Measurements from ENCODE around the gene CD63. TPM values are rescaled to one million over a fixed set of nuclear protein-coding genes. Genes with fewer than 3 reads are reported as not detected.

The CD63 gene
- total and polyA plus RNA-seq, 2 of the 13 experiments (the other 11 are each of a cell fraction or from before 2014, with no cell fraction given) = 234 to 277 TPM

DNA sequence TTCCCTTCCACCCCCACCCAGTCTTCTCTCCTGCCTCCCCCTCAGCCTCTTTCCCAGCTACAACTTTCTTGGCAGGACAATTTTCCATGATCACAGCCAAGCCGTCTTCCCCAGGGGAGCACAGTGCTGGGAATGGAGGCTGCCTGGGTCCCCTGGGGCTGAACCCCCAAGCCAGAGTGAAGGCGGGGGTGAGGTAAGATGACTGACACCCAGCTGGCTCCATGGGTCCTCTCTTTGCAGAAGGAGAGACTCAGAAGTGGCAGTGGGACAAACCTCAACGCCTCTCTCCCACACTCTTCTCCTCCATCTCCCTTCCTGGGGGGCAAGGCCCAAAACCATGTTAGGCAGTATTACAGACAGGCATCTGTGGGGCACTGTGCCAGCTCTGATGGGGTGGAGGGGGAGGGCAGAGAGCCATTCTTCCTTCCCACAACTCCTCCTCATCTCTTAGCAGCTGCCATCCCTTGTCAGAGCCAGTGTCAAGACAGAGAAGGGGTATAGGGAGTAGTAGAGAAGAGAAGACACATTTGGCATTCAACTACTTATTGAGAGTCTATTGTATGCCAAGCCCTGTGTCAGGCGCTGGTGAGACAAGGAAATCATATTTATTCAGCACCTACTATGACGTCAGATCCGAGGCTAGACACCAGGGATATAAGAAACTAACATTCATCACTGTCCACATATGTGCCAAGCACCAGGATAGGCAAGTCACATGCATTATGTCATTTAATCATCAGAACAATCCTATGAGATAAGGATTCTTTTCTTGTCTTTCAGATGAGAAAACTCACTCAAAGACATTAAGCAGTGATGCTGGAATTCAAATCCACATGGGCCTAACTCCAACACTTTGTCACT, 24.7 kb downstream of the CD63 start:
- intact Hi-C loops (cut with micrococcal nuclease; ENCODE audit: unreplicated experiment) = no loop called here
- H3K27ac ChIP-seq (ENCODE audit: extremely low read length, insufficient read depth, low read length) = no peak overlapping the region
- H3K27me3 ChIP-seq (ENCODE audit: control insufficient read depth in 1 of 2, insufficient read depth in 2 of 2, low read length in 2 of 2) = peaks cover 6 to 47% of the 10 kb centered on the region in 2 experiments; a peak in 4 of 5 replicates
- no TSS peak for BruUV-seq (replicated peaks)
- H3K36me3 ChIP-seq (replicated peaks in 1 of 2; ENCODE audit: control insufficient read depth in 1 of 2, insufficient read depth in 2 of 2, low read length in 2 of 2) = no peaks in the 10 kb centered on the region
- CTCF ChIA-PET (ENCODE audit: low intra/inter-chr PET ratio, low total read pairs) = no interaction called here
- no peak overlapping the region for H3K4me3 ChIP-seq (replicated peaks in 1 of 3; ENCODE audit: insufficient read depth in 1 of 3, low read depth in 2 of 3, low read length in 3 of 3)
- DNase-seq (ENCODE audit: low spot score) (no peak), FAIRE-seq (no peak), ATAC-seq (no peak)
- POLR2A ChIA-PET = interaction anchor here (1.0 to 3.4 kb wide), 3 partner anchors 11 to 23 kb away, joined by 3 to 14 read pairs (median 4); partner anchors contain the start of gene BLOC1S1
- TF ChIP-seq RBFOX2 (IDR thresholded peaks at IDR 0.05; ENCODE audit: low read depth, low read length) (no peak), PHF5A (CRISPR knock-in tag; IDR thresholded peaks at IDR 0.05; ENCODE audit: low read depth, unreplicated experiment) (no peak), CREB1 (IDR thresholded peaks at IDR 0.05) (peak; percentile 86), CREB1 (CRISPR knock-in tag; IDR thresholded peaks at IDR 0.05) (no peak), ZC3H4 (CRISPR knock-in tag; IDR thresholded peaks at IDR 0.05; ENCODE audit: borderline replicate concordance) (no peak), REXO4 (CRISPR knock-in tag; IDR thresholded peaks at IDR 0.05; ENCODE audit: borderline replicate concordance) (no peak), ATF7 (IDR thresholded peaks at IDR 0.05) (peak; percentile 62), ATF7 (CRISPR knock-in tag; IDR thresholded peaks at IDR 0.05) (no peak), ZNF138 (CRISPR knock-in tag; IDR thresholded peaks at IDR 0.05; ENCODE audit: low read depth) (no peak)
- TF ChIP-seq, protein P1, sequence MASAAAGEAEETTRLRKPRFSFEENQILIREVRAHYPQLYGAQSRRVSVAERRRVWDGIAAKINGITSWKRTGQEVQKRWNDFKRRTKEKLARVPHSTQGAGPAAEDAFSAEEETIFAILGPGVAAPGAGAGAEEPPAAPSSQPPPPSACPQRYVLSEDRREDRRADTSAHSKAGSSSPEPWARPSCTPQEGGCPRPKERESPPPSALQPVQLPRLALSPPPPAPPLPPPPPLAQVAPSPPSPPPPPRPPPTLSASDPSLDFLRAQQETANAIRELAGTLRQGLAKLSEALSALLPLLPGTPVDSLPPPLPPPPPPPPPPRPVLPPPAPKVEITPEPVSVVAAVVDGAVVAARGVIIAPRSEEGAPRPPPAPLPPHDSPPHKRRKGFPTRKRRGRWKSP (CRISPR knock-in tag; IDR thresholded peaks at IDR 0.05) = no peak
- H3K4me2 ChIP-seq (ENCODE audit: low read depth, low read length) = no peak overlapping the region
- WGBS (ENCODE audit: low lambda C conversion rate) = 51% methylated on average over 6 of the region's 6 CpGs
- H3K9me3 ChIP-seq (ENCODE audit: low read length) = no peaks in the 10 kb centered on the region
- no peaks in the 10 kb centered on the region for H4K20me1 ChIP-seq (ENCODE audit: insufficient read depth, low read length)
- no peak overlapping the region for H2AFZ ChIP-seq (ENCODE audit: low read length)
- peaks cover 87% of the 10 kb centered on the region for H3K4me1 ChIP-seq (ENCODE audit: insufficient read depth, low read length)
- in situ Hi-C loops (cut with HindIII; ENCODE audit: extremely low pct_ligation_motif_present, low pct_unique_long_range_greater_than_20kb) = no loop called here
- no peak overlapping the region for H3K9ac ChIP-seq (ENCODE audit: insufficient read depth, low read depth, low read length)
- no peaks in the 10 kb centered on the region for H3K79me2 ChIP-seq (ENCODE audit: insufficient read depth, low read length)

Measured in HepG2 (cell line).